ENCODE data around the gene MCC.

Gene MCC

DNA sequence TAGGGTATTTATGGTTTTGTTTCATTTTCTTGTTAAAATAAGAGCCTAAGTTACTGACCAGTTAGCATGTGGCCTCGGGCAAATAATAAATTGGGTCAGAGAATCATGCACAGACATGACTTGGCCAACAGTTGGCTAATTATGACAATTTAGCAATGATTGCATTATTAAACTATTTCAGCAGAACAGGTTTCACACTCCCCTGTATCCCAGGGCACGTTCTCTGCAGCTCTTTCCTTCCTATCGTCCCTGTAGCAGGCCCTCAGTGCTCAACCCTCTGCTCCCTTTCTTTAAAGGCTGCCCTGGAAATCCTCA lies 221.4 kb downstream of the MCC start (continued):
- no peak for TF ChIP-seq ZNF621 (tag by site-specific recombination; IDR thresholded peaks at IDR 0.05)
- TF ChIP-seq TRIM28 (IDR thresholded peaks at IDR 0.05; ENCODE audit: borderline replicate concordance, low read length): peak; percentile 3; the same call in 1 of the 2 replicates
- TF ChIP-seq ZNF76 (tag by site-specific recombination; IDR thresholded peaks at IDR 0.05; ENCODE audit: borderline replicate concordance, low read depth): no peak
- no peak for TF ChIP-seq ZNF600 (tag by site-specific recombination; IDR thresholded peaks at IDR 0.05)
- TF ChIP-seq, protein P1, sequence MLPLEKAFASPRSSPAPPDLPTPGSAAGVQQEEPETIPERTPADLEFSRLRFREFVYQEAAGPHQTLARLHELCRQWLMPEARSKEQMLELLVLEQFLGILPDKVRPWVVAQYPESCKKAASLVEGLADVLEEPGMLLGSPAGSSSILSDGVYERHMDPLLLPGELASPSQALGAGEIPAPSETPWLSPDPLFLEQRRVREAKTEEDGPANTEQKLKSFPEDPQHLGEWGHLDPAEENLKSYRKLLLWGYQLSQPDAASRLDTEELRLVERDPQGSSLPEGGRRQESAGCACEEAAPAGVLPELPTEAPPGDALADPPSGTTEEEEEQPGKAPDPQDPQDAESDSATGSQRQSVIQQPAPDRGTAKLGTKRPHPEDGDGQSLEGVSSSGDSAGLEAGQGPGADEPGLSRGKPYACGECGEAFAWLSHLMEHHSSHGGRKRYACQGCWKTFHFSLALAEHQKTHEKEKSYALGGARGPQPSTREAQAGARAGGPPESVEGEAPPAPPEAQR (tag by site-specific recombination; IDR thresholded peaks at IDR 0.05): no peak
- TF ChIP-seq ZNF10 (tag by site-specific recombination; IDR thresholded peaks at IDR 0.05): no peak
- TF ChIP-seq, protein P2, sequence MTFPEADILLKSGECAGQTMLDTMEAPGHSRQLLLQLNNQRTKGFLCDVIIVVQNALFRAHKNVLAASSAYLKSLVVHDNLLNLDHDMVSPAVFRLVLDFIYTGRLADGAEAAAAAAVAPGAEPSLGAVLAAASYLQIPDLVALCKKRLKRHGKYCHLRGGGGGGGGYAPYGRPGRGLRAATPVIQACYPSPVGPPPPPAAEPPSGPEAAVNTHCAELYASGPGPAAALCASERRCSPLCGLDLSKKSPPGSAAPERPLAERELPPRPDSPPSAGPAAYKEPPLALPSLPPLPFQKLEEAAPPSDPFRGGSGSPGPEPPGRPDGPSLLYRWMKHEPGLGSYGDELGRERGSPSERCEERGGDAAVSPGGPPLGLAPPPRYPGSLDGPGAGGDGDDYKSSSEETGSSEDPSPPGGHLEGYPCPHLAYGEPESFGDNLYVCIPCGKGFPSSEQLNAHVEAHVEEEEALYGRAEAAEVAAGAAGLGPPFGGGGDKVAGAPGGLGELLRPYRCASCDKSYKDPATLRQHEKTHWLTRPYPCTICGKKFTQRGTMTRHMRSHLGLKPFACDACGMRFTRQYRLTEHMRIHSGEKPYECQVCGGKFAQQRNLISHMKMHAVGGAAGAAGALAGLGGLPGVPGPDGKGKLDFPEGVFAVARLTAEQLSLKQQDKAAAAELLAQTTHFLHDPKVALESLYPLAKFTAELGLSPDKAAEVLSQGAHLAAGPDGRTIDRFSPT (tag by site-specific recombination; IDR thresholded peaks at IDR 0.05): no peak
- TF ChIP-seq ZNF140 (tag by site-specific recombination; IDR thresholded peaks at IDR 0.05): no peak
- TF ChIP-seq, protein P3, sequence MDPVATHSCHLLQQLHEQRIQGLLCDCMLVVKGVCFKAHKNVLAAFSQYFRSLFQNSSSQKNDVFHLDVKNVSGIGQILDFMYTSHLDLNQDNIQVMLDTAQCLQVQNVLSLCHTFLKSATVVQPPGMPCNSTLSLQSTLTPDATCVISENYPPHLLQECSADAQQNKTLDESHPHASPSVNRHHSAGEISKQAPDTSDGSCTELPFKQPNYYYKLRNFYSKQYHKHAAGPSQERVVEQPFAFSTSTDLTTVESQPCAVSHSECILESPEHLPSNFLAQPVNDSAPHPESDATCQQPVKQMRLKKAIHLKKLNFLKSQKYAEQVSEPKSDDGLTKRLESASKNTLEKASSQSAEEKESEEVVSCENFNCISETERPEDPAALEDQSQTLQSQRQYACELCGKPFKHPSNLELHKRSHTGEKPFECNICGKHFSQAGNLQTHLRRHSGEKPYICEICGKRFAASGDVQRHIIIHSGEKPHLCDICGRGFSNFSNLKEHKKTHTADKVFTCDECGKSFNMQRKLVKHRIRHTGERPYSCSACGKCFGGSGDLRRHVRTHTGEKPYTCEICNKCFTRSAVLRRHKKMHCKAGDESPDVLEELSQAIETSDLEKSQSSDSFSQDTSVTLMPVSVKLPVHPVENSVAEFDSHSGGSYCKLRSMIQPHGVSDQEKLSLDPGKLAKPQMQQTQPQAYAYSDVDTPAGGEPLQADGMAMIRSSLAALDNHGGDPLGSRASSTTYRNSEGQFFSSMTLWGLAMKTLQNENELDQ (tag by site-specific recombination; IDR thresholded peaks at IDR 0.05; ENCODE audit: low read depth): no peak
- TF ChIP-seq KLF8 (tag by site-specific recombination; IDR thresholded peaks at IDR 0.05): no peak
- TF ChIP-seq, protein P4, sequence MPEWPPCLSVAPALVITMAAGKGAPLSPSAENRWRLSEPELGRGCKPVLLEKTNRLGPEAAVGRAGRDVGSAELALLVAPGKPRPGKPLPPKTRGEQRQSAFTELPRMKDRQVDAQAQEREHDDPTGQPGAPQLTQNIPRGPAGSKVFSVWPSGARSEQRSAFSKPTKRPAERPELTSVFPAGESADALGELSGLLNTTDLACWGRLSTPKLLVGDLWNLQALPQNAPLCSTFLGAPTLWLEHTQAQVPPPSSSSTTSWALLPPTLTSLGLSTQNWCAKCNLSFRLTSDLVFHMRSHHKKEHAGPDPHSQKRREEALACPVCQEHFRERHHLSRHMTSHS (tag by site-specific recombination; IDR thresholded peaks at IDR 0.05): no peak
- TF ChIP-seq ZNF561 (tag by site-specific recombination; IDR thresholded peaks at IDR 0.05; ENCODE audit: borderline replicate concordance): peak; percentile 51; the same call in 1 of the 2 replicates
- TF ChIP-seq SETDB1 (IDR thresholded peaks at IDR 0.05; ENCODE audit: insufficient read length, low read length): no peak
- TF ChIP-seq ZNF555 (tag by site-specific recombination; conservative IDR thresholded peaks at IDR 0.05): no peak
- TF ChIP-seq ZNF223 (tag by site-specific recombination; IDR thresholded peaks at IDR 0.05): no peak
- no peak for TF ChIP-seq ZNF639 (tag by site-specific recombination; IDR thresholded peaks at IDR 0.05)
- TF ChIP-seq AEBP2 (tag by site-specific recombination; IDR thresholded peaks at IDR 0.05; ENCODE audit: borderline replicate concordance): no peak
- no peak for TF ChIP-seq ZNF521 (tag by site-specific recombination; IDR thresholded peaks at IDR 0.05)
- TF ChIP-seq HOXD13 (CRISPR knock-in tag; IDR thresholded peaks at IDR 0.05; ENCODE audit: borderline replicate concordance): no peak
- no peak for TF ChIP-seq KLF17 (tag by site-specific recombination; IDR thresholded peaks at IDR 0.05)
- TF ChIP-seq ZNF837 (tag by site-specific recombination; IDR thresholded peaks at IDR 0.05): no peak
- TF ChIP-seq ZNF174 (tag by site-specific recombination; IDR thresholded peaks at IDR 0.05): no peak
- TF ChIP-seq ZBTB26 (tag by site-specific recombination; optimal IDR thresholded peaks at IDR 0.05): no peak
- no peak for TF ChIP-seq ZBTB10 (tag by site-specific recombination; IDR thresholded peaks at IDR 0.05)
- TF ChIP-seq HOXA7 (CRISPR knock-in tag; IDR thresholded peaks at IDR 0.05; ENCODE audit: borderline replicate concordance): no peak
- TF ChIP-seq YY1 (tag by site-specific recombination; IDR thresholded peaks at IDR 0.05): no peak
